Neuronal stem cell (in vitro differentiated cells): Measurements from ENCODE around the gene PKDREJ.

Experiments
- DNase-seq: peaks from one replicate; pipeline ENCODE4 v3.0.0-alpha.2; 2013; ENCODE audit warnings: low spot score
- H2AFZ ChIP-seq: one replicate; pipeline ENCODE4 v1.6.1; 2013; ENCODE audit warnings: mild to moderate bottlenecking, low read length, inconsistent platforms
- H2AK5ac ChIP-seq: 2 replicates; pipeline ENCODE4 v1.6.1; 2013; ENCODE audit warnings: low read depth, mild to moderate bottlenecking, inconsistent platforms, low read length, moderate library complexity, mixed read lengths
- H2BK120ac ChIP-seq: 2 replicates; pipeline ENCODE4 v1.6.1; 2013; ENCODE audit warnings: low read depth, mild to moderate bottlenecking, inconsistent platforms, low read length, moderate library complexity, mixed read lengths
- H2BK12ac ChIP-seq: one replicate; pipeline ENCODE4 v1.6.1; 2013; ENCODE audit warnings: low read length, inconsistent platforms
- H2BK15ac ChIP-seq: 2 replicates; pipeline ENCODE4 v1.6.1; 2013; ENCODE audit warnings: mild to moderate bottlenecking, low read length, inconsistent platforms, mixed read lengths
- H2BK5ac ChIP-seq: one replicate; pipeline ENCODE4 v1.6.1; 2013; ENCODE audit warnings: inconsistent platforms, mild to moderate bottlenecking, low read length, moderate library complexity
- H3K14ac ChIP-seq: one replicate; pipeline ENCODE4 v1.6.1; 2013; ENCODE audit warnings: low read length, inconsistent platforms
- H3K18ac ChIP-seq: 2 replicates; pipeline ENCODE4 v1.6.1; 2013; ENCODE audit warnings: low read length, inconsistent platforms
- H3K23ac ChIP-seq: 2 replicates; pipeline ENCODE4 v1.6.1; 2013; ENCODE audit warnings: low read depth, mild to moderate bottlenecking, mixed read lengths, low read length, inconsistent platforms; ENCODE audit not compliant: poor library complexity
- H3K27ac ChIP-seq: replicated peaks from 3 replicates; pipeline ENCODE4 v1.5.1; 2013; ENCODE audit warnings: low read length, inconsistent platforms
- H3K27me3 ChIP-seq, 3 experiments: 2 replicates each; pipeline ENCODE4 v1.6.1; 2013; ENCODE audit warnings: low read length in 3 of 3, mild to moderate bottlenecking in 2 of 3, inconsistent platforms in 1 of 3, low read depth in 1 of 3, mixed read lengths in 1 of 3, moderate library complexity in 1 of 3; ENCODE audit not compliant: control insufficient read depth in 3 of 3, insufficient read depth in 3 of 3
- H3K36me3 ChIP-seq, 2 donors: replicated peaks in 1 of 2; 2 replicates each; pipeline ENCODE4 v1.6.1; 2013; ENCODE audit warnings: low read length in 2 of 2; ENCODE audit not compliant: control insufficient read depth in 2 of 2, insufficient read depth in 2 of 2
- H3K4ac ChIP-seq: 2 replicates; pipeline ENCODE4 v1.6.1; 2013; ENCODE audit warnings: inconsistent platforms, mild to moderate bottlenecking, low read length, moderate library complexity
- H3K4me1 ChIP-seq, 2 donors: 1 replicate in 1 of 2; 2 replicates in 1 of 2; pipeline ENCODE4 v1.6.1; 2013; ENCODE audit warnings: low read length in 2 of 2, low read depth in 1 of 2; ENCODE audit not compliant: control insufficient read depth in 2 of 2, insufficient read depth in 1 of 2
- H3K4me2 ChIP-seq: one replicate; pipeline ENCODE4 v1.6.1; 2013; ENCODE audit warnings: mild to moderate bottlenecking, low read length, inconsistent platforms; ENCODE audit not compliant: insufficient read depth, poor library complexity, severe bottlenecking
- H3K4me3 ChIP-seq, 2 donors: 2 replicates each; pipeline ENCODE4 v1.5.1; 2013; ENCODE audit warnings: low read length in 2 of 2, mild to moderate bottlenecking in 2 of 2, inconsistent platforms in 1 of 2, moderate library complexity in 1 of 2
- H3K79me1 ChIP-seq: one replicate; pipeline ENCODE4 v1.6.1; 2013; ENCODE audit warnings: low read depth, mild to moderate bottlenecking, inconsistent platforms, low read length, moderate library complexity
- H3K9ac ChIP-seq: one replicate; pipeline ENCODE4 v1.6.1; 2013; ENCODE audit warnings: mild to moderate bottlenecking, low read depth, low read length, inconsistent platforms; ENCODE audit not compliant: poor library complexity
- H3K9me3 ChIP-seq, 2 donors: replicated peaks in 1 of 2; 2 replicates each; pipeline versions ENCODE3 to v1.6.1; 2013; ENCODE audit warnings: low read length in 2 of 2, mild to moderate bottlenecking in 2 of 2, inconsistent platforms in 1 of 2, low read depth in 1 of 2, mixed read lengths in 1 of 2, moderate library complexity in 1 of 2; ENCODE audit not compliant: control insufficient read depth in 2 of 2, insufficient read depth in 1 of 2
- H4K8ac ChIP-seq: one replicate; pipeline ENCODE4 v1.6.1; 2013; ENCODE audit warnings: low read depth, mild to moderate bottlenecking, inconsistent platforms, low read length, moderate library complexity
- H4K91ac ChIP-seq: one replicate; pipeline ENCODE4 v1.6.1; 2013; ENCODE audit warnings: low read length, low read depth, mild to moderate bottlenecking, inconsistent platforms; ENCODE audit not compliant: poor library complexity
- WGBS, 2 donors: extraction: QIAGEN DNeasy Blood & Tissue Kit; methylation state at CpG; one replicate each; pipeline ENCODE4 v1.1.7; 2013; ENCODE audit warnings: missing lambda C conversion rate in 2 of 2, mixed read lengths in 1 of 2; ENCODE audit not compliant: insufficient read length in 2 of 2, insufficient replicate concordance in 1 of 2; ENCODE audit errors: extremely low coverage in 2 of 2; 5-methylcytosine and 5-hydroxymethylcytosine counted together

Gene PKDREJ

DNA sequence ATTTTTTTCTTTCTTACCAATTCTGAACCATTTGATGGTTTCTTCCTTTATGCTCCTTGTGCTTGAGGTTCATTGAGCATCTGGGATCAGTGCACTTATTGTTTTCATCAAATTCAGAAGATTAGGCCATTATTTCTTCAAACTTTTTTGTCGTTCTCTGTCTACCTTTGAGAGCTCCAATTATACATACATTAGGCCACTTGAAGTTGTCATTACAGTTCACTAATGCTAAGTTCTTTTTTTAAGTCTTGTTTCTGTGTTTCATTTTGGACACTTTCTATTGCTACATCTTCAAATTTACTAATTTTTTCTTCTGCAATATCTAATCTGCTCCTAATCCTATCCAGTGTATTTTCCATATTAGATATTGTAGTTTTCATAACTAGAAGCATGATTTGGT, 53.9 kb downstream of the PKDREJ start:
- WGBS, 2 donors = no CpG with 5 or more reads among the region's 1 CpG
- Histone ChIP-seq H2BK12ac (no peak overlapping the region), H3K18ac (no peak overlapping the region), H3K9ac (no peak overlapping the region), H3K4me1 (no peaks in the 10 kb centered on the region), H2BK15ac (no peak overlapping the region), H2AFZ (no peak overlapping the region), H2BK120ac (no peak overlapping the region), H2AK5ac (no peak overlapping the region), H3K9me3 (peaks cover 11 to 12% of the 10 kb centered on the region in 2 donors), H3K27ac (no peak overlapping the region), H3K79me1 (peaks cover 3% of the 10 kb centered on the region), H3K23ac (no peak overlapping the region), H4K8ac (no peak overlapping the region), H2BK5ac (no peak overlapping the region), H3K36me3 (no peaks in the 10 kb centered on the region), H4K91ac (no peak overlapping the region), H3K4me2 (no peak overlapping the region), H3K27me3 (no peaks in the 10 kb centered on the region), H3K4me3 (no peak overlapping the region), H3K4ac (no peak overlapping the region), H3K14ac (no peak overlapping the region)
- no peak for DNase-seq
